ENCODE results near the gene PREX1.

The PREX1 gene

DNA sequence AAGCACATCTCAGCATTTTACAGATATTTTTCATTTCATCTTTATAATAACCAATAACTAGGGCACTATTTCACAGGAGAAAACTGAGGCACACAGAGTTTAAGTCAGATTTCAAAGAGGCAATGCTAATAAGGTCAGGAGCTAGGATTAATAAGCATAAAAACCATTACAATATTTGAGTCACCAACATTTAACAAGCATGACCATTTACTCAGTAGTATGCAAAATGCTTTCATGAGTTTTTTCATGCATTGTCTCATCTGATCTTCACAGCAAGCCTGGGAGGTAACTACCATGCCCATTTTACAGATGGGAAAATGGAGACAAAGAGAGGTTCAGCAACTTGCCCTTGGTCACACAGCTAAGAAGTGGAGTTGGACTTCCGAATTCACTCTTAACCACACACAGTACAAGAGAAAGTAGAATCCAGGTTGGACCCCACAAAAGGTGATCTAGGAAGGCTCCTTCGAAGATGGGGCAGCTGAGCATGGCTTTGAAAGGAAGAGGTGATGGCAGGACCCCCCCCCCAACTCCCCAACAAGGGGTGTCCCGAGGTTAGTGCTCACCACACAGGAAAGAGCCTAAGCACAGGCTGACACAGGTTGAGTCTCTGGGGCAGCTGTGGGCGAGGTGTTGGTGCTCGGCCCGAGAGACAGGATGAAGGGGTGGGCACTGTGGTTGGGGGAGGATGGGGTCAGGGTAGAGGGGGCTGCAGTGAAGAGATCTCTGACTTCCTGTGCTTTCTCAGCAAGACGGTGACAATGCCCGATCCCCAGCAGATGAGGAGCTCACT is 108.8 kb downstream of the PREX1 start:
- no peak overlapping the region for H3K4me3 ChIP-seq (ENCODE audit: low read depth, low read length)
- peak; percentile 54 for DNase-seq (ENCODE audit: low read depth)
- TF ChIP-seq MYC (IDR thresholded peaks at IDR 0.05; ENCODE audit: low read depth, low read length): no peak
- TF ChIP-seq, protein P1, sequence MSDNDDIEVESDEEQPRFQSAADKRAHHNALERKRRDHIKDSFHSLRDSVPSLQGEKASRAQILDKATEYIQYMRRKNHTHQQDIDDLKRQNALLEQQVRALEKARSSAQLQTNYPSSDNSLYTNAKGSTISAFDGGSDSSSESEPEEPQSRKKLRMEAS (IDR thresholded peaks at IDR 0.05; ENCODE audit: low read depth, low read length): no peak
- TF ChIP-seq POLR2A (IDR thresholded peaks at IDR 0.05; ENCODE audit: extremely low read depth, insufficient read length): no peak
- TF ChIP-seq, protein P2, sequence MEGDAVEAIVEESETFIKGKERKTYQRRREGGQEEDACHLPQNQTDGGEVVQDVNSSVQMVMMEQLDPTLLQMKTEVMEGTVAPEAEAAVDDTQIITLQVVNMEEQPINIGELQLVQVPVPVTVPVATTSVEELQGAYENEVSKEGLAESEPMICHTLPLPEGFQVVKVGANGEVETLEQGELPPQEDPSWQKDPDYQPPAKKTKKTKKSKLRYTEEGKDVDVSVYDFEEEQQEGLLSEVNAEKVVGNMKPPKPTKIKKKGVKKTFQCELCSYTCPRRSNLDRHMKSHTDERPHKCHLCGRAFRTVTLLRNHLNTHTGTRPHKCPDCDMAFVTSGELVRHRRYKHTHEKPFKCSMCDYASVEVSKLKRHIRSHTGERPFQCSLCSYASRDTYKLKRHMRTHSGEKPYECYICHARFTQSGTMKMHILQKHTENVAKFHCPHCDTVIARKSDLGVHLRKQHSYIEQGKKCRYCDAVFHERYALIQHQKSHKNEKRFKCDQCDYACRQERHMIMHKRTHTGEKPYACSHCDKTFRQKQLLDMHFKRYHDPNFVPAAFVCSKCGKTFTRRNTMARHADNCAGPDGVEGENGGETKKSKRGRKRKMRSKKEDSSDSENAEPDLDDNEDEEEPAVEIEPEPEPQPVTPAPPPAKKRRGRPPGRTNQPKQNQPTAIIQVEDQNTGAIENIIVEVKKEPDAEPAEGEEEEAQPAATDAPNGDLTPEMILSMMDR (IDR thresholded peaks at IDR 0.05; ENCODE audit: low read depth, low read length): no peak

DNA sequence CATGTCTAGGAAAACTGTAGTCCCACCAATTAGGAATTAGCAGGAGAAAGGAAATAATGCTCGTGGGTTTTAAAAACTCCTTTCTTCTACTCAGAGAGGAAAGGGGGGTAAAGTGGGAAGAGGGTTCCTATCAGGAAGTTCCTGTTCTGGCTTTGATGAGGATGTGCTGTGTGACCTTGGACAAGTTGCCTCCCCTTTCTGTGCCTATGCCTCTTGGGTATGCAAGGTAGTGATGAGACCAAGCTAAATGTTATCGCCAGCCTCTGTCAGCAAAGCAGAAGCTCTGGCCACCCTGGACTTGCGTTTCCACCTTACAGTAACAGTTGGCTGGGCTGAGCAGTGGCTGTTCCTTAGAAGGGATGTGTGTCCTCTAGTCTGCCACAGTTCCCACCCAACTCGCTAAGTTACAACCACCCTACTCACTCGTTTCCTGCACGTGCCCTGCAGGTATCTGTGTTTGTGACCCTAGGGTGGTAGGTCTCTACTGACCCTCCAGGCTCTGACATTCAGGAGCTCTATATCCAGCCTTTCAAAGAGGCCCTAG is 110.0 kb downstream of the PREX1 start:
- TF ChIP-seq POLR2A (IDR thresholded peaks at IDR 0.05; ENCODE audit: extremely low read depth, insufficient read length) (no peak), MYC (IDR thresholded peaks at IDR 0.05; ENCODE audit: low read depth, low read length) (no peak)
- TF ChIP-seq, protein P1 (IDR thresholded peaks at IDR 0.05; ENCODE audit: low read depth, low read length): no peak
- TF ChIP-seq, protein P2 (IDR thresholded peaks at IDR 0.05; ENCODE audit: low read depth, low read length): no peak
- no peak overlapping the region for H3K4me3 ChIP-seq (ENCODE audit: low read depth, low read length)
- no peak for DNase-seq (ENCODE audit: low read depth)

DNA sequence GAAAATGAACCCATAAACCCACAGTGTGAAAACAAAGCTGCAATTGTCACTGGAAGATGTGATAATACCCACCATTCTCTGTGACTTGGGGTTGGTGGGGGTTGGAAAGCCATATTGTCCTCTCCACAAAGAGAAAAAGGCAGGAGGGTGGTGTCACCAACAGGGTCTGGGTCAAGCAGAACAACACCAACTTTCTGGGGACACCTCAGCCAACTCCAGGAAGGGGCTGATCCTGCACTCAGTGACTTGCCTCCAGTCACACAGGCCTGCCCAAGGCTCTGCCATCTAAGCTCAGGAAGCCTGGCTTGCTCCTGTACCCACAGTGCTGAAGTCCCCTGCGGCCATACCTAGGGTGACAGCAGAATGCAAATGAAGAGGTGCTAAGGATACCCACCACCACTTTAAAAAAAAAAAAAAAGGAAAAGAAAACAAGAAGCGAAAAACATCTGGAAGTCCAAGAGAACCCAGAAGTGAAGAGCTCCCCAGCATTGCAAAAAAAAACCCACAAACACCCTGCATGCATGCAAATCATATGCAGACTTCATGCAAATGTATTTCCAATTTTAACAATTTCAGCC is 110.6 kb downstream of the PREX1 start:
- H3K4me3 ChIP-seq (ENCODE audit: low read depth, low read length): no peak overlapping the region
- TF ChIP-seq MYC (IDR thresholded peaks at IDR 0.05; ENCODE audit: low read depth, low read length) (no peak), POLR2A (IDR thresholded peaks at IDR 0.05; ENCODE audit: extremely low read depth, insufficient read length) (no peak)
- TF ChIP-seq, protein P1 (IDR thresholded peaks at IDR 0.05; ENCODE audit: low read depth, low read length): no peak
- TF ChIP-seq, protein P2 (IDR thresholded peaks at IDR 0.05; ENCODE audit: low read depth, low read length): no peak

DNA sequence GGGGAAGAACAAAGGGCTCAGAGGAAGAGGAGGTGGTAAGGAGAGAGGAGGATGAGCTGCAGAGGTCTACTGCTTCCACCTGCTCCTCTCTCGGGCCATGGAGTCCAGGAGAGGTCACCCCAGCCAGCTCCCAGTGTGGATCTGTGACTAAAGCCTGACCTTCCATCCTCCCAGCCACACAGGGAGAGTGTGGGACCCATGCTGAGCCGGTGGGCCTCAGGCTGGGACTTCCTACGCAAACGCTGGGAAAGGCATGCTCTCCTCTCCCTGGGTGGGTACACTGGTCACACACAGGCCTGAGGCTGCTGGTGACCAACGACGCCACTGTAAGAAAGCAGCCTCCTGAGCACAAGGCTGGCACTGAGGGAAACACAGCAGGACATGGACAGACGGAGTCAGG is 111.3 kb downstream of the PREX1 start:
- DNase-seq (ENCODE audit: low read depth): no peak
- TF ChIP-seq, protein P2 (IDR thresholded peaks at IDR 0.05; ENCODE audit: low read depth, low read length): no peak
- no peak for TF ChIP-seq MYC (IDR thresholded peaks at IDR 0.05; ENCODE audit: low read depth, low read length)
- TF ChIP-seq POLR2A (IDR thresholded peaks at IDR 0.05; ENCODE audit: extremely low read depth, insufficient read length): no peak
- TF ChIP-seq, protein P1 (IDR thresholded peaks at IDR 0.05; ENCODE audit: low read depth, low read length): no peak
- no peak overlapping the region for H3K4me3 ChIP-seq (ENCODE audit: low read depth, low read length)

More for the DNA sequence above, 110.6 kb downstream of the PREX1 start:
- DNase-seq (ENCODE audit: low read depth): no peak

DNA sequence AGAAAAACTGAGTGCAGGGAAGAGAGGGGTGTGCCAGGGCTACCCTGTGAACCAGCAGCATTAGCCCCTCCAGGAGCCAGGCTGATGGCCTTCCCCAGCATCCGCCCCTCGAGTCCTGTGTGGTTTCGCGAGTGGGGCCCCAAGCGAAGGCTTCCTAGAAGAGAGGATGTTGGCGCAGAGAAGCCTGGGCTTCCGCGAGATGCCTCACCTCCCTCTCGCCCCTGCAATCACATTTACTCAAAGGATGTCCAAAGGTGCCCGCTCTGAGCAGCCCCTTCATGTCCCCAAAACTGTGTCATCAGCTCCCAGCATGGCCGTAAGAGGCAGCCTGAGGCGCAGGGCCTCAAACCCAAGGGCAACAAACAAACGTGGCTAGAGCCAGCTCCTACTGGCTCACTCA is 111.7 kb downstream of the PREX1 start:
- H3K4me3 ChIP-seq (ENCODE audit: low read depth, low read length): no peak overlapping the region
- no peak for DNase-seq (ENCODE audit: low read depth)
- no peak for TF ChIP-seq POLR2A (IDR thresholded peaks at IDR 0.05; ENCODE audit: extremely low read depth, insufficient read length)
- TF ChIP-seq, protein P1 (IDR thresholded peaks at IDR 0.05; ENCODE audit: low read depth, low read length): no peak
- TF ChIP-seq, protein P2 (IDR thresholded peaks at IDR 0.05; ENCODE audit: low read depth, low read length): no peak
- no peak for TF ChIP-seq MYC (IDR thresholded peaks at IDR 0.05; ENCODE audit: low read depth, low read length)
